ENCODE data around the gene ZNF516. TPM values are rescaled to one million over a fixed set of nuclear protein-coding genes. Genes with fewer than 3 reads are reported as not detected.

Gene ZNF516
- total and polyA plus RNA-seq, 7 donors: 2.4 to 20.6 (median 9.6) TPM

- Histone ChIP-seq H3K36me3 (ENCODE audit: insufficient read depth in 1 of 2, low read depth in 1 of 2) (no peaks in the 10 kb centered on the region), H3K4me3 (no peak overlapping the region), H3K27me3 (ENCODE audit: insufficient read depth in 3 of 3, low read length in 2 of 3) (no peaks in the 10 kb centered on the region), H3K4me1 (peaks cover 23% of the 10 kb centered on the region), H3K9me3 (no peaks in the 10 kb centered on the region), H3K27ac (no peak overlapping the region)
- 87 to 94% (median 88%) methylated on average over 12 of the region's 12 CpGs for WGBS, 3 donors
- ATAC-seq: no peak
- TF ChIP-seq CTCF (IDR thresholded peaks at IDR 0.05): no peak
- intact Hi-C loops (cut with DNase I): loop anchor here in 1 of 2 donors (5.0 kb wide), 1 partner anchor 745 kb away; no protein-coding TSS in a partner anchor
- DNase-seq: no peak
These were observed 32.7 kb downstream of the ZNF516 start for GRCh38 chr18:76462326-76462694.

GRCh38 chr18:76461692-76462325 is 33.2 kb downstream of the ZNF516 start:
- Histone ChIP-seq H3K4me3 (no peak overlapping the region), H3K4me1 (peaks cover 27% of the 10 kb centered on the region), H3K27ac (no peak overlapping the region), H3K9me3 (no peaks in the 10 kb centered on the region), H3K27me3 (ENCODE audit: insufficient read depth in 3 of 3, low read length in 2 of 3) (no peaks in the 10 kb centered on the region), H3K36me3 (ENCODE audit: insufficient read depth in 1 of 2, low read depth in 1 of 2) (no peaks in the 10 kb centered on the region)
- WGBS, 3 donors: 97% methylated on average over 27 of the region's 27 CpGs
- no peak for ATAC-seq
- intact Hi-C loops (cut with DNase I): loop anchor here in 1 of 2 donors (5.0 kb wide), 1 partner anchor 745 kb away; no protein-coding TSS in a partner anchor
- no peak for DNase-seq
- TF ChIP-seq CTCF (IDR thresholded peaks at IDR 0.05): no peak

- Histone ChIP-seq H3K9me3 (no peaks in the 10 kb centered on the region), H3K36me3 (ENCODE audit: insufficient read depth in 1 of 2, low read depth in 1 of 2) (no peaks in the 10 kb centered on the region), H3K27ac (peak overlapping the region; percentile 90), H3K27me3 (ENCODE audit: insufficient read depth in 3 of 3, low read length in 2 of 3) (no peaks in the 10 kb centered on the region), H3K4me1 (peaks cover 33% of the 10 kb centered on the region), H3K4me3 (no peak overlapping the region)
- TF ChIP-seq CTCF (IDR thresholded peaks at IDR 0.05): no peak
- ATAC-seq (no peak), DNase-seq (no peak)
- intact Hi-C loops (cut with DNase I): loop anchor here in 1 of 2 donors (5.0 kb wide), 1 partner anchor 746 kb away; no protein-coding TSS in a partner anchor
- 85 to 92% (median 92%) methylated on average over 8 of the region's 8 CpGs for WGBS, 3 donors
These were observed 33.9 kb downstream of the ZNF516 start for GRCh38 chr18:76461148-76461547.

GRCh38 chr18:76460482-76460881 is 34.6 kb downstream of the ZNF516 start:
- no peak for TF ChIP-seq CTCF (IDR thresholded peaks at IDR 0.05)
- Histone ChIP-seq H3K4me1 (peaks cover 40% of the 10 kb centered on the region), H3K9me3 (no peaks in the 10 kb centered on the region), H3K36me3 (ENCODE audit: insufficient read depth in 1 of 2, low read depth in 1 of 2) (no peaks in the 10 kb centered on the region), H3K27me3 (ENCODE audit: insufficient read depth in 3 of 3, low read length in 2 of 3) (no peaks in the 10 kb centered on the region), H3K4me3 (peak overlapping the region; percentile 49), H3K27ac (peak overlapping the region; percentile 90)
- DNase-seq (no peak), ATAC-seq (no peak)
- WGBS, 3 donors: 55 to 65% (median 55%) methylated on average over 9 of the region's 9 CpGs
- intact Hi-C loops (cut with DNase I): loop anchor here in 1 of 2 donors (5.0 kb wide), 1 partner anchor 747 kb away; no protein-coding TSS in a partner anchor

Data from psoas muscle (tissue), 8 donors.